MM.1S (cell line): Measurements from ENCODE around the gene KIAA1671.

Experiments
- DNase-seq: peaks from one replicate; pipeline ENCODE4 v3.0.0-alpha.2; 2015
- H2AFZ ChIP-seq: fragments of 300-600 bp; sonication (generic); 2 replicates; pipeline ENCODE4 v1.6.0; 2016; ENCODE audit warnings: antibody characterized with exemption, low read length
- H3F3A ChIP-seq: fragments of 300-600 bp; sonication (generic); 2 replicates; pipeline ENCODE4 v1.6.1; 2016; ENCODE audit warnings: mild to moderate bottlenecking, antibody characterized with exemption, low read length, moderate library complexity, mixed read lengths; ENCODE audit not compliant: insufficient read depth
- H3K27ac ChIP-seq: fragments of 300-600 bp; sonication (generic); 2 replicates; pipeline ENCODE4 v1.5.1; 2016; ENCODE audit warnings: mild to moderate bottlenecking, low read length
- H3K27me3 ChIP-seq: fragments of 300-600 bp; sonication (generic); replicated peaks from 2 replicates; pipeline ENCODE4 v1.6.0; 2016; ENCODE audit warnings: low read length; ENCODE audit not compliant: insufficient read depth
- H3K36me3 ChIP-seq: fragments of 300-600 bp; sonication (generic); replicated peaks from 2 replicates; pipeline ENCODE4 v1.6.1; 2016; ENCODE audit warnings: mild to moderate bottlenecking, low read length, mixed read lengths; ENCODE audit not compliant: insufficient read depth
- H3K4me1 ChIP-seq: fragments of 300-600 bp; sonication (generic); 2 replicates; pipeline ENCODE4 v1.6.1; 2016; ENCODE audit warnings: low read length, mixed read lengths
- H3K4me2 ChIP-seq: fragments of 300-600 bp; sonication (generic); 2 replicates; pipeline ENCODE4 v1.6.0; 2016; ENCODE audit warnings: low read depth, low read length
- H3K4me3 ChIP-seq: fragments of 300-600 bp; sonication (generic); 2 replicates; pipeline ENCODE4 v1.5.1; 2016; ENCODE audit warnings: low read length, mixed read lengths
- H3K79me2 ChIP-seq: fragments of 300-600 bp; sonication (generic); 2 replicates; pipeline ENCODE4 v1.6.1; 2016; ENCODE audit warnings: mixed run types, low read length, mixed read lengths
- H3K9ac ChIP-seq: fragments of 300-600 bp; sonication (generic); 2 replicates; pipeline ENCODE4 v1.6.1; 2016; ENCODE audit warnings: low read length, mixed read lengths
- H3K9me2 ChIP-seq: fragments of 300-600 bp; sonication (generic); replicated peaks from 2 replicates; pipeline ENCODE4 v1.6.1; 2016; ENCODE audit warnings: mild to moderate bottlenecking, low read length, mixed read lengths; ENCODE audit not compliant: insufficient read depth
- H3K9me3 ChIP-seq: fragments of 300-600 bp; sonication (generic); replicated peaks from 2 replicates; pipeline ENCODE4 v1.6.1; 2016; ENCODE audit warnings: mild to moderate bottlenecking, low read length, mixed read lengths; ENCODE audit not compliant: insufficient read depth
- H4K20me1 ChIP-seq: fragments of 300-600 bp; sonication (generic); 2 replicates; pipeline ENCODE4 v1.6.1; 2016; ENCODE audit warnings: mild to moderate bottlenecking, low read length, moderate library complexity, mixed read lengths; ENCODE audit not compliant: insufficient read depth
- CTCF ChIP-seq: fragments of 300-600 bp; sonication (generic); IDR thresholded peaks from 2 replicates; pipeline ENCODE4 v1.5.1; 2016; ENCODE audit warnings: antibody characterized with exemption, low read length, mixed read lengths
- EZH2 ChIP-seq: fragments of 300-600 bp; sonication (generic); optimal IDR thresholded peaks from 2 replicates; pipeline ENCODE3; 2017; ENCODE audit warnings: low read depth, mild to moderate bottlenecking, antibody characterized with exemption, low read length, mixed read lengths
- EZH2phosphoT487 ChIP-seq: fragments of 300-600 bp; sonication (generic); IDR thresholded peaks from 2 replicates; pipeline ENCODE4 v1.6.1; 2018; ENCODE audit warnings: antibody characterized with exemption, low read length

KIAA1671 gene

GRCh38 chr22:24981066-24981465 is 28.6 kb downstream of the KIAA1671 start:
- no peaks in the 10 kb centered on the region for H3K9me2 ChIP-seq
- no peak for TF ChIP-seq EZH2
- no peak for TF ChIP-seq CTCF
- no peak for TF ChIP-seq EZH2phosphoT487
- H3K4me3 ChIP-seq = no peak overlapping the region
- H3F3A ChIP-seq = no peaks in the 10 kb centered on the region
- H3K4me2 ChIP-seq = no peak overlapping the region
- no peaks in the 10 kb centered on the region for H3K79me2 ChIP-seq
- H3K9me3 ChIP-seq = no peaks in the 10 kb centered on the region
- DNase-seq = no peak
- H3K27ac ChIP-seq = no peak overlapping the region
- H3K9ac ChIP-seq = no peak overlapping the region
- no peaks in the 10 kb centered on the region for H3K4me1 ChIP-seq
- H4K20me1 ChIP-seq = no peaks in the 10 kb centered on the region
- H3K36me3 ChIP-seq = no peaks in the 10 kb centered on the region
- H2AFZ ChIP-seq = no peak overlapping the region
- H3K27me3 ChIP-seq = no peaks in the 10 kb centered on the region

DNA sequence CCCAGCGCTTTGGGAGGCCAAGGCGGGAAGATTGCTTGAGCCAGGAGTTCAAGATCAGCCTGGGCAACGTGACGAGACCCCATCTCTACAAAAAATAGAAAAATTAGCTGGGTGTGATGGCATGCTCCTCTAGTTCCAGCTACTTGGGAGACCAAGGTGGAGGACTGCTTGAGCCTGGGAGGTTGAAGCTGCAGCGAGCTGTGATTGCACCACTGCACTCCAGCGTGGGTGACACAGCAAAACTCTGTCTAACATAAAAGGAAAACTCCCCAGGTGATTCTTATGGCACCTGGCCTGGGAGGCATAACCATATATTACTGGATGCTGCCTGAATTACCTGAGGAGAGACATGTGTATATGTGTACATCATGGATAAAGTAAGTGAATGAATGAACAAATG is 29.1 kb downstream of the KIAA1671 start:
- DNase-seq = no peak
- Histone ChIP-seq H2AFZ (no peak overlapping the region), H4K20me1 (no peaks in the 10 kb centered on the region), H3K9me3 (no peaks in the 10 kb centered on the region), H3K4me3 (no peak overlapping the region), H3K4me2 (no peak overlapping the region), H3K27ac (no peak overlapping the region), H3K9me2 (no peaks in the 10 kb centered on the region), H3K4me1 (no peaks in the 10 kb centered on the region), H3K9ac (no peak overlapping the region), H3K27me3 (no peaks in the 10 kb centered on the region), H3F3A (no peaks in the 10 kb centered on the region), H3K79me2 (no peaks in the 10 kb centered on the region), H3K36me3 (no peaks in the 10 kb centered on the region)
- no peak for TF ChIP-seq CTCF
- no peak for TF ChIP-seq EZH2phosphoT487
- TF ChIP-seq EZH2 = no peak

- no peak for TF ChIP-seq EZH2phosphoT487
- TF ChIP-seq CTCF = no peak
- no peak for TF ChIP-seq EZH2
- DNase-seq = no peak
- Histone ChIP-seq H3K36me3 (no peaks in the 10 kb centered on the region), H3K4me3 (no peak overlapping the region), H3K27me3 (no peaks in the 10 kb centered on the region), H3K9me2 (no peaks in the 10 kb centered on the region), H4K20me1 (no peaks in the 10 kb centered on the region), H3K9me3 (no peaks in the 10 kb centered on the region), H3F3A (no peaks in the 10 kb centered on the region), H3K4me1 (no peaks in the 10 kb centered on the region), H2AFZ (no peak overlapping the region), H3K79me2 (no peaks in the 10 kb centered on the region), H3K4me2 (no peak overlapping the region), H3K9ac (no peak overlapping the region), H3K27ac (no peak overlapping the region)
These were observed 30.0 kb downstream of the KIAA1671 start for GRCh38 chr22:24982301-24983056.
